Measurements from ENCODE around the gene TMUB1.
"Not testable (repeated sequence)": the region's sequence is repeated elsewhere in the genome, so short reads cannot be mapped to it uniquely, and the experiment has no call there.

Gene TMUB1

DNA sequence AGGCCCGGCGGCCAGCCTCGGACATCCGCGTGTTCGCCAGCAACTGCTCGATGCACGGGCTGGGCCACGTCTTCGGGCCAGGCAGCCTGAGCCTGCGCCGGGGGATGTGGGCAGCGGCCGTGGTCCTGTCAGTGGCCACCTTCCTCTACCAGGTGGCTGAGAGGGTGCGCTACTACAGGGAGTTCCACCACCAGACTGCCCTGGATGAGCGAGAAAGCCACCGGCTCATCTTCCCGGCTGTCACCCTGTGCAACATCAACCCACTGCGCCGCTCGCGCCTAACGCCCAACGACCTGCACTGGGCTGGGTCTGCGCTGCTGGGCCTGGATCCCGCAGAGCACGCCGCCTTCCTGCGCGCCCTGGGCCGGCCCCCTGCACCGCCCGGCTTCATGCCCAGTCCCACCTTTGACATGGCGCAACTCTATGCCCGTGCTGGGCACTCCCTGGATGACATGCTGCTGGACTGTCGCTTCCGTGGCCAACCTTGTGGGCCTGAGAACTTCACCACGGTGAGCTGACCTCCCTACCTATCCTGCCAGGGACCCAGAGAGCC is 34.3 kb downstream of the TMUB1 start:
- no peak for DNase-seq

GRCh38 chr7:151047976-151048815 is 35.1 kb downstream of the TMUB1 start, which contains the start of gene ASIC3:
TSS of gene ASIC3 (plus strand) at chr7:151048531. CDS start at chr7:151048886, 355 bp downstream.
- DNase-seq = no peak

DNA sequence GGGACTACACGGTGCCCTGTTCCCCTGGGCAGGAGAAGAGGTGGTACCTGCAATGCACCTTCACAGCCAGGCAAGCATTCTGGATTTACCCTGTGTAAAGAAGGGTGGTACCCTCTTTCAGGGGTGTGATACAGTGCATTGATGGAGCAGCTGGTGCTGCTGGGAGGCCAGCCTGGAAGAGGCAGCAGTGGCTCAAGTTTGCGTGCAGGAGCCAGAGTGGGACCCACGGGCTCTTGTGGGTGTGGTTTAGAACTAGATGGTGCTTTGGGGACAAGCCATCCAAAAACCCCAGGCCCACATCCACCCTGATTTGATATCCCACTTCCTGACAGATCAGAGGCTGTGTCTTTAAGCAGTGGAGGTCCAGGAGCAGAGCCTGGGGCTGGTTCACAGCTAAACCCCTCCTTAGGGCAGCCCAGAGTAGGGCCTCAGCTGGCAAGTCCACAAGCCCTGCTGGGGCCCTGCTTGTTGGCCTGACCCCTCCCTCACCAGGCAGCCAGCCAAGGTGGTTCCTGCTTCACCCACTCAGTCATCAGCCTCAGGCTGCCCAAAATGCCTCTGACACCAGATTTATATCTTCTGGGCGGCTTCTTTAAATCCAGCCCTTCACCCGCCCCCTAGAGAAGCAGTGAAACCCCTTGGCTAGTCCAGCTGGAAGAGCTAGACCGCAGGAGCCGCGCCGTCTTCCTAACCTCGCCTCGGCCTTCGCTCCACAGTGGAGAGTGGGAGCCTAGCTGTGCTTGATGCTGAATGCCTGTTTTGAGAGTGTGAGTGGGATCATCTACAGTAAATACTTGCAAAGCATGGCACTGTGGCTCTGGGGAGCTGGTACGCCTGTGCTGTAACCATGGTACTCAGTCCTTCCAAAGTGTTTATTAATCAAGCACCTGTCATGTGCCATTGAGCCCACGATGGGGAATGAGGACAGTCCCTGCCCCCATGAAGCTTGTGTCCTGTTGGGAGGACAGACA is 36.4 kb downstream of the TMUB1 start:
- no peak for DNase-seq

DNA sequence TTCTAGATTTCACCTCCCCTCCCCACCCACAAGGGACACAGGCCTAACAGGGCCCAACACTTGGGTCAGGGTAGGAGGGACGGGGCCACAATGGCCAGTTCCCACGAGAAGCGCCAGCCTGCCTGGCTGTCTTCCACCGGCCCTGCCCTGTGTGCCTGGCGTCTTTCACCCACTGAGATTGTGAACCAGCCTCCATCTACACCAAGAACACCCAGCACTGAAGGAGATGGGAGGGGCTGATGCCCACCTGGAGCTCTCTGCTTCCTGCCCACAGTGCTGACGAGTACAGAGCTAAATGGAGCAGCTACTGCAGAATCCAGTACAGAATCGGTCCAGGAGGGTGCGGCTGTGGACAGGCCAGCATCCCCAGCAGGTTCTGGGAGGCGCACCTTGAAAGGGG is 37.3 kb downstream of the TMUB1 start:
- DNase-seq = no peak

DNA sequence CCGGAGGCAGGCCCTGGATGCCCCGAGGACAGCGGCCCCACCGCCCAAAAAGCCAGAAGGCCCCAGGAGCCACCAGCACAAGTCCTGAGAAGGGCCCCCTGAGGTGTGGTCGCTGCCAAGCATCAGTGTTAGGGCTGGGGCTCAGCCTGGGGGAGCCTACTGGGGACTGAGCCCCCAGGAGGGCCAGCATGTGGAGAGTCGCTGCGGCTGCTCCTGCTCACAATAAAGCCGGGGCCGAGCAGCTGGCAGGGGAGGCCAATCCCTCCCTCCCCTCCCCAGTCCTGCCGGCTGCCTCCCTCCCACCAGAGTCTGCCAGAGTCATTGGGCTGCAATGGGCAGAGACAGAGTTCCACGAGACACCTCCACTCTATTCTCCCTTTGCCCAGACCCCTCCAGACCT is 38.0 kb downstream of the TMUB1 start:
- DNase-seq = no peak

- no peak for DNase-seq
These were observed 39.3 kb downstream of the TMUB1 start for GRCh38 chr7:151043959-151044358.

GRCh38 chr7:151043449-151043848 is 39.8 kb downstream of the TMUB1 start:
- DNase-seq = not testable (repeated sequence)

- DNase-seq = no peak
These were observed 42.5 kb downstream of the TMUB1 start for GRCh38 chr7:151040616-151041375.

GRCh38 chr7:151039850-151040548 is 43.3 kb downstream of the TMUB1 start:
- DNase-seq = no peak

DNA sequence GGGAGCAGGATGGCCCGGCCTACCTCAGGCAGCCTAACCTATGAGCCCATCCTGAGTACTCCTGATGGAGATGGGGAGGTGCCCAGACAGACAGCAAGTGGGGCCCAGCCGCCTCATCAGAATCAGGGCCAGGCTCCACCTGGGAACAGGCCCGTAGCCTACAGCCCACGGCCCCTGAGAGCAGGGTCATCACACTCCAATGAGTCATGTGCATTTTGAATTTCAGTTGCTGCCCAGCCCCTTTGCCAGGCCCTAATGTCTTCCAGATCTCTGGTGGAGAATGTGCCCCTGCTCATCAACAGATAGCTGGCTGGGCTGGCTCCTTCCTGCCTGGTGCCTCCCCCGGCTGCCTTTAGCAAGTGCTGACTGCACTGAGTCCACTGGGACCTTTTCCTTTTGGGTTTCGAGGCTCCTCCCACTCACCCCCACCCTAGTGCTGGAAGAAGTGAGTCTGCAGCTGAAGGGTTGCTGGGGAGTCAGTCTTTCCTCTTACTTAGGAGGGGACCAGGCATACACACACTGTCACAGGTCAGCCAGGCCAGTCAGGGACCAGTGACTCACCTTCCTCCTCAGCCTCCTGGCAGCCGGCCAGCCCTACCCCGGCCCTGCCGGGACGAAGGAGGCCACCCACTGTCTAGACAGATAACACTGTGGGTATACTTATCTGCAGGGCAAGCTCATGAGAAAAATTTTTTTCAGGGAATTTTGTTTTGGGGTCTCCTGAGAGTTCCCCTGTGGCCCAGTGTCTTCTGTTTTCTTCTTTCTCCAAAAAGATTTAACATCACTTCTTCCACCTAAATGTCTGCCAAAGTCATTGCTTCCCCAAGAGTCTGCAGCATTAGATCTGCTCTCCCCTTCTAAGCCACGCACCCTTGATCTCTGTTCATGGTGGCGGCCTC is 44.1 kb downstream of the TMUB1 start:
- DNase-seq = peak; percentile 33

DNA sequence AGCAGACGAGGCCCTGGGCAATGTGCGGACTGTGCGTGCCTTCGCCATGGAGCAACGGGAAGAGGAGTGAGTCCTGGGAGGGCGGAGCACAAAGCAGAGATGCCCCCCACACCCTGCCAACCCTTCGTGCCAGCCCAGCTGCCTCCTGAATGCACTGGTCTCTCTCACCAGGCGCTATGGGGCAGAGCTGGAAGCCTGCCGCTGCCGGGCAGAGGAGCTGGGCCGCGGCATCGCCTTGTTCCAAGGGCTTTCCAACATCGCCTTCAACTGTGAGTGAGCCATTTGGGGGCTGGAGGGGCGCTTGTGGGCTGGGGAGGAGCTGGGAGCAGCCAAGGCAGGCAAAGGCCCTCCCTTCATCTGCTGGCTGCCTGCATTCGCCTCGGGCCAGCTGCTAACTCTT is 47.4 kb downstream of the TMUB1 start:
- no peak for DNase-seq

DNA sequence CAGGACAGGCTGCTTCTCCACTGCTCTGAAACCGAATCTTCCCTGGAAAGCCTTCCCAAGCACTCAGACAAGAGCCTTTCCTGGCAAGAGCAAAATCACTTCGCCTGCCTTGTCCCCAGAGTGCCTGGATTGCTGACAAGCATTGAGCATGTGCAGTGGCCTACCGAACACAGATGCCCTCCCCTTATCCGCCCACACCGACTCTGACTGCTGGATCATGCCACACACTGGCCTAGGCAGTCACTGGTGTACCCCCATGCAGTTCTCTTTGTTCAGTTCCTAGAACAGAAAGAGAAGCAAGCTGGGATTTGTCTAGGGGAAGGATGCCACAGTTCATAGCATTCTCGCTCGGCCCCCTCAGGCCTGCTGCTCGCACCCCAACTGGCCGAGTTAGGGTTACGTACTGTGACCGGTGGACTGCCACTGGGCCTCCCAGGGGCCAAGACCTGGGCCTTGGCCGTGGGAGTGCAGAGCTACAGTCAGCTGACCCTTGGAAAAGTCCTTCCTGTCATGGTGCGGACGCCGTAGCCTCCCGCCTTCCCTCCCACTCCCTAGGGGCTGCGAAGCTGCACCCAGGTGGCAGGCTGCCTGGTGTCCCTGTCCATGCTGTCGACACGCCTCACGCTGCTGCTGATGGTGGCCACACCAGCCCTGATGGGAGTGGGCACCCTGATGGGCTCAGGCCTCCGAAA is 48.1 kb downstream of the TMUB1 start:
- DNase-seq = no peak

DNA sequence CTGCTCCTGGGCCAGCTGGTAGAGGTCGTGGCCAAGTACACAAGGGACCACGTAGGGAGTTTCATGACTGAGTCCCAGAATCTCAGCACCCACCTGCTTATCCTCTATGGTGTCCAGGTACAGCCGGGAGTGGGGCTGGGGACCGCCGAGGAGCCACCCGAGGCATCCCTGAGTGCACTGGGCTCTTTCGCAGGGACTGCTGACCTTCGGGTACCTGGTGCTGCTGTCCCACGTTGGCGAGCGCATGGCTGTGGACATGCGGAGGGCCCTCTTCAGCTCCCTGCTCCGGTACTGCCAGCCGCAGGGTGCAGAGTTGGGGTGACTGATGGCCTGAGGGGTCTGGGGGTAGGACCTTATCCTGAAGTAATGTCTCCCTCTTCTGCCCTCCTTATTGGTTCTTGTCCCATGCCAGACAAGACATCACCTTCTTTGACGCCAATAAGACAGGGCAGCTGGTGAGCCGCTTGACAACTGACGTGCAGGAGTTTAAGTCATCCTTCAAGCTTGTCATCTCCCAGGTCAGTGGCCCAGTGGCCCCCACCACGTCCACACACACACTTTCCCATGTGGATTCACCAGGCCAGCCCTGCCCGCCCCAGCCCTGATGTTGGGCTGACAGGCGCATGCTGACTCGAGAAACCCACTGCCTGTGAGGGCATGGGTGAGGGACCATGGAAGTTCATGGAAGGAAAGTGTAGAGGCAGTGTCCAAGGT is 48.8 kb downstream of the TMUB1 start:
- no peak for DNase-seq

- no peak for DNase-seq
These were observed 49.4 kb downstream of the TMUB1 start for GRCh38 chr7:151033864-151034249.

- DNase-seq = no peak
These were observed 50.1 kb downstream of the TMUB1 start for GRCh38 chr7:151032936-151033863.

Data from CD4-positive, alpha-beta T cell treated with Interleukin-21 for 1 hour (primary cell).